HepG2 (cell line): ENCODE data around the gene ADAM10. TPM values are rescaled to one million over a fixed set of nuclear protein-coding genes. Genes with fewer than 3 reads are reported as not detected.

Source experiments
- AGO1 ChIP-seq: fragments of 200-400 bp; formaldehyde crosslinking; IDR thresholded peaks from 2 replicates; pipeline ENCODE4 v1.6.1; 2017; ENCODE audit warnings: mild to moderate bottlenecking, low read depth, low read length, moderate library complexity; ENCODE audit not compliant: poor library complexity, severe bottlenecking
- EED ChIP-seq: sonication (generic); formaldehyde crosslinking; IDR thresholded peaks from 2 replicates; pipeline ENCODE4 v1.5.0; 2020; ENCODE audit warnings: mild to moderate bottlenecking, missing genetic modification reagents
- ERF ChIP-seq: IDR thresholded peaks from 2 replicates; pipeline ENCODE4 v1.6.1; 2018; ENCODE audit warnings: missing biosample characterization, missing genetic modification reagents
- FOXA3 ChIP-seq: IDR thresholded peaks from 2 replicates; pipeline ENCODE4 v1.6.1; 2016; ENCODE audit warnings: missing genetic modification reagents, missing compliant biosample characterization
- HES4 ChIP-seq: sonication (generic); formaldehyde crosslinking; IDR thresholded peaks from 2 replicates; pipeline ENCODE4 v1.9.0; 2021; ENCODE audit warnings: mild to moderate bottlenecking, missing genetic modification reagents, borderline replicate concordance
- ISX ChIP-seq: sonication (generic); formaldehyde crosslinking; conservative IDR thresholded peaks from 2 replicates; pipeline ENCODE4 v1.5.0; 2020; ENCODE audit warnings: missing genetic modification reagents
- MLX ChIP-seq: IDR thresholded peaks from 2 replicates; pipeline ENCODE4 v1.6.1; 2016
- MTF1 ChIP-seq: sonication (generic); formaldehyde crosslinking; IDR thresholded peaks from 2 replicates; pipeline ENCODE4 v1.5.0; 2020; ENCODE audit warnings: missing genetic modification reagents
- SAP130 ChIP-seq: IDR thresholded peaks from 2 replicates; pipeline ENCODE4 v1.6.1; 2016; ENCODE audit warnings: low read depth
- SKI ChIP-seq: fragments of 450-650 bp; IDR thresholded peaks from one replicate; pipeline ENCODE4 v1.6.1; 2018; ENCODE audit warnings: mild to moderate bottlenecking; ENCODE audit not compliant: partially characterized antibody
- XRCC5 ChIP-seq: fragments of 200-400 bp; formaldehyde crosslinking; optimal IDR thresholded peaks from 2 replicates; pipeline ENCODE3; 2017; ENCODE audit warnings: mild to moderate bottlenecking, low read length
- ZBTB1 ChIP-seq: sonication (generic); formaldehyde crosslinking; IDR thresholded peaks from 2 replicates; pipeline ENCODE4 v1.4.0; 2020; ENCODE audit warnings: missing genetic modification reagents, borderline replicate concordance
- ZBTB7B ChIP-seq: sonication (generic); formaldehyde crosslinking; IDR thresholded peaks from 2 replicates; pipeline ENCODE4 v1.4.0; 2020; ENCODE audit warnings: missing genetic modification reagents
- ZHX2 ChIP-seq, 2 experiments: sonication (generic) in 1 of 2; formaldehyde crosslinking in 1 of 2; IDR thresholded peaks; 2 replicates each; pipeline versions ENCODE4 v1.6.1 to v1.9.0; 2014 to 2022; ENCODE audit warnings: antibody characterized with exemption in 1 of 2, borderline replicate concordance in 1 of 2, inconsistent platforms in 1 of 2, low read depth in 1 of 2, missing genetic modification reagents in 1 of 2
- ZNF446 ChIP-seq: sonication (generic); formaldehyde crosslinking; IDR thresholded peaks from 2 replicates; pipeline ENCODE4 v1.5.0; 2020; ENCODE audit warnings: mild to moderate bottlenecking, missing genetic modification reagents
- ZNF615 ChIP-seq: sonication (generic); formaldehyde crosslinking; IDR thresholded peaks from 2 replicates; pipeline ENCODE4 v1.5.0; 2020; ENCODE audit warnings: mild to moderate bottlenecking, missing genetic modification reagents, borderline replicate concordance
- ZNF780A ChIP-seq: sonication (generic); formaldehyde crosslinking; IDR thresholded peaks from 2 replicates; pipeline ENCODE4 v1.8.0; 2022; ENCODE audit warnings: mild to moderate bottlenecking, missing genetic modification reagents, moderate library complexity
- polyA plus RNA-seq, 8 experiments: library from polyadenylated mRNA; depleted of rRNA in 3 of 8; stranded (reverse) in 7 of 8; unstranded in 1 of 8; fragments of >200 nt; fragmentation: Illumina TruSeq in 4 of 8; extraction: Trizol in 4 of 8; gene quantifications; 2 replicates each; pipeline versions ENCODE4 v1.2.1 to v1.2.3, GENCODE V29; 2011 to 2016; ENCODE audit warnings: low read depth in 4 of 8, missing spikeins in 1 of 8, mixed read lengths in 1 of 8; ENCODE audit not compliant: insufficient read depth in 1 of 8
- total RNA-seq, 5 experiments: library from RNA; depleted of rRNA; stranded (reverse); fragments of >200 nt; fragmentation: Illumina TruSeq; extraction: Trizol; gene quantifications; 2 replicates each; pipeline ENCODE4 v1.2.3, GENCODE V29; 2016; ENCODE audit warnings: low read depth in 1 of 5
- TF ChIP-seq, protein P1 (sequence below): sonication (generic); formaldehyde crosslinking; IDR thresholded peaks from 2 replicates; pipeline ENCODE4 v1.4.0; 2020; ENCODE audit warnings: missing genetic modification reagents
- TF ChIP-seq, protein P2 (sequence below): IDR thresholded peaks from 2 replicates; pipeline ENCODE4 v1.6.1; 2012; ENCODE audit warnings: low read depth, low read length, improper control_type of control experiment

The ADAM10 gene
- total and polyA plus RNA-seq, 2 of the 13 experiments (the other 11 are each of a cell fraction or from before 2014, with no cell fraction given), result 92.7 to 125 TPM

DNA sequence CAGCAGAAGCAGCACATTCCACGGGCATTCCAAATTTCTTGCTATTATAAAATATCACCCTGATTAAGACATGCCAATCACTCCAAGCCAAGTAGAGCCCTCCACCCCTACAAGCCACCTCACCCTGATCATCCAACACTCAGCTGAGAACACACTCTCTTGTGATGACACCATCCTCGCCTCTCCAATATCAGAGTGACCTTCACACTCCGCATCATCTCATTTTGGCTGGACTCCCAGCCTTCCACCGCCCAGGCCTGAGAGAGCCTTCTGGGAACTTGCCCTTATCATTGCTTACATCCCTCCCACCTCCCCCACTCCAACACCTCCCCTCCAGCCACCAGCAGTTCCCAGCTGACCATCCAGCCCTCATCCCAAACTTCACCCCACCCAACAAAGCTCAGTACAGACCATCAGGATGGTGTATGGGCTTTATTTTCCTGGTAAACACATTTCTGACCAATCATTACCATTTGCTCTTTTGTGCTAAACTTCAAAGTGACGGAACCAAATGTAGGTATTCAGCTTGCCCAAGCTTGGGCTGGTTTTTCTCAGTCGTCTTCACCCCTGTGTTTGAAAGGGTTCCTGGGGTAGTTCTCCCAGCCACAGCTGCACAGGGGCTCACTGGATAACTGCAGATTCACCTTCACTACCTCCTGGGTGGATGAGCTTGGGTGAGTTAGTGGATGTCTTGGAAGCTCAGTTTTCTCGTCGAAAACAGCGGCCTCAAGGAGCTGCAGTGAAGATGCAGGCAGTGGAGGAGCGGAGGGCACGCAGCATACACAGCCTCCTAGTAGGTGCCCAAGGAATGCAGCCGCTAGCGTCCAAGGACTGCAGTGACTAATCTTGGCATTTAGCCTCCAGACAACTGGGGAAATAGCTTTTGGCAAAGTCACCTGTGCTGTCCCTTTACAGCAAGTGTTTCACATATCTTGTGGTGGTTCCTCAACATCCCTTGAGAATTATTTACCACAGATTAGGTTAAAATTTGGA, 202.6 kb downstream of the ADAM10 start (continued):
- TF ChIP-seq, protein P1, sequence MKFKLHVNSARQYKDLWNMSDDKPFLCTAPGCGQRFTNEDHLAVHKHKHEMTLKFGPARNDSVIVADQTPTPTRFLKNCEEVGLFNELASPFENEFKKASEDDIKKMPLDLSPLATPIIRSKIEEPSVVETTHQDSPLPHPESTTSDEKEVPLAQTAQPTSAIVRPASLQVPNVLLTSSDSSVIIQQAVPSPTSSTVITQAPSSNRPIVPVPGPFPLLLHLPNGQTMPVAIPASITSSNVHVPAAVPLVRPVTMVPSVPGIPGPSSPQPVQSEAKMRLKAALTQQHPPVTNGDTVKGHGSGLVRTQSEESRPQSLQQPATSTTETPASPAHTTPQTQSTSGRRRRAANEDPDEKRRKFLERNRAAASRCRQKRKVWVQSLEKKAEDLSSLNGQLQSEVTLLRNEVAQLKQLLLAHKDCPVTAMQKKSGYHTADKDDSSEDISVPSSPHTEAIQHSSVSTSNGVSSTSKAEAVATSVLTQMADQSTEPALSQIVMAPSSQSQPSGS, result no peak
- no peak for TF ChIP-seq ZNF780A (CRISPR knock-in tag)
- TF ChIP-seq ZBTB7B (CRISPR knock-in tag), result no peak
- TF ChIP-seq, protein P2, sequence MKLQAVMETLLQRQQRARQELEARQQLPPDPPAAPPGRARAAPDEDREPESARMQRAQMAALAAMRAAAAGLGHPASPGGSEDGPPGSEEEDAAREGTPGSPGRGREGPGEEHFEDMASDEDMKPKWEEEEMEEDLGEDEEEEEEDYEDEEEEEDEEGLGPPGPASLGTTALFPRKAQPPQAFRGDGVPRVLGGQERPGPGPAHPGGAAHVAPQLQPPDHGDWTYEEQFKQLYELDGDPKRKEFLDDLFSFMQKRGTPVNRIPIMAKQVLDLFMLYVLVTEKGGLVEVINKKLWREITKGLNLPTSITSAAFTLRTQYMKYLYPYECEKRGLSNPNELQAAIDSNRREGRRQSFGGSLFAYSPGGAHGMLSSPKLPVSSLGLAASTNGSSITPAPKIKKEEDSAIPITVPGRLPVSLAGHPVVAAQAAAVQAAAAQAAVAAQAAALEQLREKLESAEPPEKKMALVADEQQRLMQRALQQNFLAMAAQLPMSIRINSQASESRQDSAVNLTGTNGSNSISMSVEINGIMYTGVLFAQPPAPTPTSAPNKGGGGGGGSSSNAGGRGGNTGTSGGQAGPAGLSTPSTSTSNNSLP, result no peak
- no peak for TF ChIP-seq ISX (CRISPR knock-in tag)
- TF ChIP-seq XRCC5, result no peak
- TF ChIP-seq ERF (CRISPR knock-in tag), result no peak
- TF ChIP-seq SAP130, result peak; percentile 32; the same call in 1 of the 2 replicates
- TF ChIP-seq ZBTB1 (CRISPR knock-in tag), result no peak
- peak; percentile 34; the same call in 1 of the 2 replicates for TF ChIP-seq MLX (CRISPR knock-in tag)
- no peak for TF ChIP-seq ZHX2 (IDR thresholded peaks at IDR 0.05; ENCODE audit: low read depth)
- no peak for TF ChIP-seq ZHX2 (CRISPR knock-in tag; IDR thresholded peaks at IDR 0.05; ENCODE audit: borderline replicate concordance)
- peak; percentile 68 for TF ChIP-seq FOXA3 (CRISPR knock-in tag)
- no peak for TF ChIP-seq SKI
- no peak for TF ChIP-seq EED
- TF ChIP-seq ZNF446, result no peak
- no peak for TF ChIP-seq ZNF615 (CRISPR knock-in tag)
- no peak for TF ChIP-seq AGO1
- TF ChIP-seq HES4 (CRISPR knock-in tag), result no peak
- no peak for TF ChIP-seq MTF1 (CRISPR knock-in tag)
